22Rv1 (cell line): ENCODE data around the gene SIGLEC9.

ENCODE experiments used
- CTCF ChIP-seq: fragments of 450-650 bp; IDR thresholded peaks from 2 replicates; pipeline ENCODE4 v1.5.1; 2017; ENCODE audit warnings: mild to moderate bottlenecking
- ZFX ChIP-seq: fragments of 450-650 bp; IDR thresholded peaks from 2 replicates; pipeline ENCODE4 v1.6.1; 2017; ENCODE audit warnings: antibody characterized with exemption, borderline replicate concordance

GRCh38 chr19:51075998-51076397 is 48.7 kb upstream of the SIGLEC9 start:
- no peak for TF ChIP-seq CTCF
- no peak for TF ChIP-seq ZFX
